GM21786 (cell line): ENCODE data around the gene LANCL3.
"Not testable (repeated sequence)": the region's sequence is repeated elsewhere in the genome, so short reads cannot be mapped to it uniquely, and the experiment has no call there.

Source experiments
- ATAC-seq: cut with Tn5 transposase; IDR thresholded peaks from one replicate; pipeline ENCODE4 v1.9.1; 2021; ENCODE audit not compliant: unreplicated experiment

LANCL3 gene

DNA sequence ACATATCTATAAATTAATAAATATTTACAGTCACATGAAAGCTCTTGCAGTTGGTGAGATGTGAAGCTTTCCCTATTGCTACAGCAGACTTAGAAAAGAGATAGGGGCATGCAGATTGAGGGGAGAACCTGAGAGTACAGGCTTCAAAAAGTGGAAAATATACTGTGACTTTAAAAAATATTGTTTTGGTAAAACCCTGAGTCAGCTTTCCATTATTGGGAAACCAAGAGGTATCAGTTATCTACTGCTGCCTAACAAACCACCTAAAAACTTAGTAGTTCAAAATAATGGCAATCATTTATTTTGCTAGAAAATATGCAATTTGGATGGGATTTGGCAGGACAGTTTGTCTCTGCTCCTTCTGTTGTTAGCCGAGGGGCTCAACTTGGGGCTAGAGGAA, 38.3 kb downstream of the LANCL3 start:
- no peak for ATAC-seq

GRCh38 chrX:37613933-37614332, 42.5 kb downstream of the LANCL3 start:
- ATAC-seq, result no peak

DNA sequence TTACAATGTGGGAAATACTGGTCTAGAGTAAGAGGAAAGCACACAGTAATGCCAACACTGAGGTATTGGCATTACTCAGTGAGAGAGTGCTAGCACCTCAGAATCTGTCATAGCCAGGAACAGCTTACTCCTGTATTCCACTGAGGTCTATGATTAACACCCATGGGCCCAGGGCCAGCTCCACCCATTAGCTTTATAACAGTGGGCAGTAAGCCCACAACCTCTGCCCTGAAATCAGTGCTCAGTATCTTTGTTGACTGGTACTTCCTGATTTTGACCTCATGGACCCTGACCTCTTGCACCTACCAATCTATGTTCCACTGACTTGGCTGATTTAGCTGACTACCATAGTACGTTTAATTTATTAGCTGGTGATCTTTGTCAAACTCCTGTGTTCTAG, 56.1 kb downstream of the LANCL3 start:
- no peak for ATAC-seq

GRCh38 chrX:37638047-37638446, 66.6 kb downstream of the LANCL3 start:
- no peak for ATAC-seq

DNA sequence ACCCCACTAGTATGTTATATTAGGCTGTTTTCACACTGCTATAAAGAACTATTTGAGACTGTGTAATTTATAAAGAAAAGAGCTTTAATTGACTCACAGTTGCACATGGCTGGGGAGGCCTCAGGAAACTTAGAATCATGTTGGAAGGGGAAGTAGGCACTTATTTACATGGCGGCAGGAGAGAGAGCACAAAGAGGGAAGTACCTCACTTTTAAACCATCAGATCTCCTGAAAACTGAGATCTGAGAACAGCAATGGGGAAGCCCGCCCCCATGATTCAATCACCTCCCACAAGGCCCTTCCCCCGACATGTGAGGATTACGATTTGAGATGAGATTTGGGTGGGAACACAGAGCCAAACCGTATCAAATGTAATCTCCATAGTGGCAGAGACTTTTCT, 68.7 kb downstream of the LANCL3 start:
- no peak for ATAC-seq

DNA sequence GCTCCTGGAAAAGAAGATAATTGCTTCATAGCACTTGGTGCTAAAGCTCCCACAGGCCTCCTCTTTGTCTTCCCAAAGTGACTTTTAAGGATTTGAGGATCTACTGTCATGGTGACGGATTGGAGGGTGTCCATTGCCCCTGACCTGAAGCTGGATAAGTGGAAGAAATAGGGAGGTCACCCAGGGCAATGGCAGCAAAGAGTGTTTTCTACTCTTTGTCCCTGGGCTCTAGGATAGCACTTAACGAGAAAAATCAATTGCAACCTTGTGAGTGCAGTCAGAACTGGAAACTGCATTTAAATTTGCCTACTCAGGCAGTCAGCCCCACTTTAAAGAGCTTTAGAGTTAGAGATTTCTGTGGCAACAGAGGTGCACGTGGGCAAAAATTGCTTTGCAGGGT, 70.4 kb downstream of the LANCL3 start:
- ATAC-seq, result no peak

DNA sequence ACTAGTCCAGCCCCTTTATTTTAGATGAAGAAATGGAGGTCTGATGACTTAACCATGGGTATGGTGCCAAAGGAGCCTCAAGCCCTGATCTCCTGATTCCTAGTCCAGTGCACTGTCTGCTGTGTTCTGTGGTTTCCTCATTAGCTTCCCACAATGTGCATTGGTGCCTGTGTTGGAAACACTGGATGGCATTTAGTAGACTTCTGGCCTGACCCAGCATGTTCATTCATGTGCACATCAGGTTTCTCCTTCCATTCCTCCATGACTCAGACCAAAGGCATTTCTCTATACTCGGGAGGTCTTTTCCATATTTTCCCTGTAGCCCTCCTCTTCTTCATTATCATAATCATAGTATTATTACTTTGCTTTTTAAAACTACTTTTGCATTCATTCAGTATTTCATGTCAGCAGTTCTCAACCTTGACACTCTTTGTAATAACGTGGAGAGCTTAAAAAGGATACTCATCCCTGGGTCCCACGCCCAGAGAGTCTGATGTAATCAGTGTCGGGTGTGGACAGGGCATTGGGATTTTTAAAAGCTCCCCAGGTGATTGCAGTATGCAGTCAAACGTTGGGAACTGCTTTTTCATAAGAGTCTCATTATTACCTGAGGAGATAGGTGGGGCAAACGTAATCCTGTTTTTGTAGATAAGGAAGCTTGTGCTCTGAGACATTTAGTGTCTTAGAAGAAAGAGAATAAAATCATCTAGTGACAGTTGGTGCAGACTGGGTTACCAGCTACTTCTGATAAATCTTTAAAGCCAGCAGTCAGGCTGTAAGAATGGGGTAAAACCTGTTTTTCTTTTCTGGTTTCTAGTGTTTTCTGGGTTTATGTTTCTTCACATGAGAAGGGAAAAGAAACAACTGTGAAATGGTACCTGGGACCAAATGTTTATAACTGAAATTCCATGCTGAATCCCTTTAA, 73.2 kb downstream of the LANCL3 start:
- no peak for ATAC-seq

- ATAC-seq, result no peak
Observed at GRCh38 chrX:37646254-37646653, 74.8 kb downstream of the LANCL3 start.

DNA sequence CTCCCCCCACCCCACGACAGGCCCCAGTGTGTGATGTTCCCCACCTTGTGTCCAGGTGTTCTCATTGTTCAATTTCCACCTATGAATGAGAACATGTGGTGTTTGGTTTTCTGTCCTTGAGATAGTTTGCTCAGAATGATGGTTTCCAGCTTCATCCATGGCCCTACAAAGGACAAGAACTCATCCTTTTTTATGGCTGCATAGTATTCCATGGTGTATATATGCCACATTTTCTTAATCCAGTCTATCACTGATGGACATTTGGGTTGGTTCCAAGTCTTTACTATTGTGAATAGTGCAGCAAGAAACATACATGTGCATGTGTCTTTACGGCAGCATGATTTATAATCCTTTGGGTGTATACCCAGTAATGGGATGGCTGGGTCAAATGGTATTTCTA, 79.4 kb downstream of the LANCL3 start:
- ATAC-seq, result not testable (repeated sequence)

GRCh38 chrX:37651921-37652452, 80.5 kb downstream of the LANCL3 start:
- no peak for ATAC-seq

DNA sequence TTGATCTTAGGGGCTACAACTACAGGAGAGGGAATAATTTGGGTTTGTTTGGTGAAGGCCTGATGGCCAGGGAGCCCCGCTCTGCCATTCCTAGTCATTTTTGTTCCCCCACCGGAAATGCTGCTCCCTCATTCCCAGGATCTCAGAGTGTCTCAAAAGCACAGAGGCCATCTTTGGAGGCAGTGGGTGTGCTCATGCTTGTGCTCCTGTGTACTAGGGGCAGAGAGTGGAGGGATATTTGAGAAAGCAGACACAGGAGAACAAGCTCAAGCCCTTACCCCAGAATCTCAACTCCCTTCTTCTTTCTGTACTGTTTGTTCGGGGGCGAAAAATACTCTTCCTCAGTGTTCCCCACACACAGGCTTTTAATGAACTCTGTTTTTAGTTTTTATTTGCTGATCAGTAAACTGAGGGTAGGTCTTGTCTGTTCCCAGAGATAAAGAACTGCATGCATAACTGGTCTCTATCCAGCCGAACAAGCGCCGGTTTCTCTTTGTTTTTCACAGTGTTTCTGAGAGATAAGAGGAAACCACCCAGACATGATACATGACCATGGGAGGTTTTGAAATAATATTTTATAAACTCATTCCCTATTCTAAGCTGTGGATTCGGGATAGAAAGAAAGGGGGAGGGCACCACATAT, 81.2 kb downstream of the LANCL3 start:
- no peak for ATAC-seq

- ATAC-seq, result no peak
Observed at GRCh38 chrX:37653397-37654085, 82.1 kb downstream of the LANCL3 start.

DNA sequence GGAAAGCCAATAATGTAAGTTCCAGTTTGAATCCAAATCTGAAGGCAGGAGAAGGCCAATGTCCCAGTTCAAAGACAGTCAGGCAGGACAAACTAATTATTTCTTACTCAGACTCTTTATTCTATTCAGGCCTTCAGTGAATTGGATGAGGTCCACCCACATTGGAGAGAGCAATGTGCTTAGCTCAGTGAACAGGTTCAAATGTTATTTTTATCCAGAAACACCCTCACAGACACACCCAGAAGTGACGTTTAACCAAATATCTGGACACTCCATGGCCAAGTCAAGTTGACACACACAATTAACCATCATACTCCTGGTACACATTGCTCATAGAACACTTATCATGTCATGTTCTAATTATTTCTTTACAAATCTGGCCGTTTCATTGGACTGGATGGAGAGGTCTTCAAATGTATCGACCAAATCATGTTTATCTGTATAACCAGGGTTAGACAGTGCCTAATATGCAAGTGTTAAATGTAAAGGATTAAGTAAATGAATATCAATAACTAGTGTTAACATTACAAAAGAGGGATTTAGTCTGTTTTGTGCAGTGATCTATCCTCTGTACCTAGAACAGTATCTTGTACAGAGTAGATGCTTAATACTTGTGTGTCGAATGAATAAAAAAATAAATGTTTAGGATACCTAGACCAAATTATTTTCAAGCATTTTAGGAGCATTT, 87.0 kb downstream of the LANCL3 start:
- ATAC-seq, result no peak

DNA sequence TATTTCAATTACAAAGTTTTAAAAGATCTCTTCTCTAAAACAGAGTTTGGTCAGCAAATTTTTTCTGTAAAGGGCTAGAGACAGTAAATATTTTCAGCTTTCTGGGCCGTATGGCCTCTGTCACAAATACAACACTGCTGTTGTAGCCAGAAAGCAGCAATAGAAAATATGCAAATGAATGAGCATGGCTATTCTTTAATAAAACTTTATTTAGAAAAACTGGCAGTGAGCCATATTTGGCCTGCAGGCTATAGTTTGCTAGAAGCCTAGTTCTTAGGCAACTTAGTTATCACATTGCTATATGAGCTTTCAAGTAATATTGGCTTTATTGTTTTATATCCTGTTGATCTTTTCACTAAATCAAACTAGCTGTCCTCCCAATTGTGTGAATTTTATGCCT, 87.6 kb downstream of the LANCL3 start:
- no peak for ATAC-seq

DNA sequence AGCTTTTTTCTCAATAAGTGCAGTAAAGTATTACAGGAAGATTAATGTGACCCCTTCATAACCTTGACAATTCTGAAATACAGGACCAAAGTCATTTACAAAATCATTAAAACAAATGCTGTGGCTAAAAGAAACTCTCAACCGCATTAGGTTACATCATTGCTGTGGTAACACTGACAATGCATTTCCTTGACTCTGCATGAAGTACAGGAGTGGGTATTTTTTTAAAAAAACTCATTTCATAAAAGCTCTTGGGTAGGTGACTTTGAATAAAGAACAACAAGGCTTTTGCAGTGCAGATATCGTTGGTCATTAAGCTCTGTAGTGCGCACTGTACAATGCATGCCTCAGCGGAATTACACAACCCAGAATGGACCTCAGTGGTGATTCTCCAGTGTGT, 90.7 kb downstream of the LANCL3 start:
- no peak for ATAC-seq

GRCh38 chrX:37666516-37666915, 95.1 kb downstream of the LANCL3 start:
- no peak for ATAC-seq

- no peak for ATAC-seq
Observed at GRCh38 chrX:37667141-37667540, 95.7 kb downstream of the LANCL3 start.

GRCh38 chrX:37672563-37672962, 101.1 kb downstream of the LANCL3 start:
- ATAC-seq, result no peak

GRCh38 chrX:37676811-37677210, 105.3 kb downstream of the LANCL3 start:
- no peak for ATAC-seq

DNA sequence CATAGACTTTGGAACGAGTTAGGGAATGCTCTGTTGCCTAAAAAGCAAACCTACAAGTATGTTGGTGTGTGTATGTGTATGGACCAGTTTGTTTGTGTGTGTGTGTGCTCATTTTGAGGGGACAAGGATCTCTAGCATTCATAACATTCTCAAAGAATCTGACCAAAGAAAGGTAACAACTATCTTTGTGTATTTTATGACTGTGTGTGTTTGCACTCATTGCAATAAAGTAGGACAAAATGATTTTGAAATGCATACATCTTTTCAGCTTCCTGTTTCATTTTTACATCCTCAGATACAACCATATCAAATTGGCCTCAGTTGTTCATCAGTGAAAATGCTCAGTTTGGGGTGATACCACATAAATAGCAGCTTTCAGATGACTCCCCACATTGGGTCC, 105.8 kb downstream of the LANCL3 start:
- ATAC-seq, result no peak

GRCh38 chrX:37677765-37678164, 106.3 kb downstream of the LANCL3 start:
- ATAC-seq, result peak; percentile 62
